Activated T-helper 9 cell treated with anti-CD3 and anti-CD28 coated beads, Interleukin-2, amount 50 U/mL, for 16 hours (primary cell): Measurements from ENCODE around the gene PKIB.
"Not testable (repeated sequence)": the region's sequence is repeated elsewhere in the genome, so short reads cannot be mapped to it uniquely, and the experiment has no call there.

Source experiments
- DNase-seq: peaks from one replicate; pipeline ENCODE4 v3.0.0-alpha.2; 2020; ENCODE audit warnings: low read depth

The PKIB gene

GRCh38 chr6:122621638-122622037 lies 11.4 kb downstream of the PKIB start:
- DNase-seq, result no peak

DNA sequence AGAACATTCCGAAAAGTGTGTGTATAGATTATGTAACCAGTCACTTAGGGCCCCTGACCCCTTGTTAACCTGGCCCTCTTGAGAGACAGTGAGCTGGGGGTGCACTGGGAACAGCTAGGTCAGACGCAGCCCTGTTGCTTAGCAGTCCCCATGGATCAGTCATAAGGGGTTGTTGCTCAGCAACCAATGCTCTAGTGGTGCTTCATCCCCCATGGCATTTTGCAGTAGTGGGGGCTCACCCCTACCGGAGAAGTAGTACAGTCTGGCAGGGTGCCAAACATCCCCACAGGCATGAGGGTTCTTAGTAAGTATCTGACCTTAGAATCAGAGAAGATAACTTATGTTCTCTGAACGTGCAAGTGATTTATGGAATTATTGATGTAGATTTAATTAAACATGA lies 12.3 kb downstream of the PKIB start:
- DNase-seq, result no peak

DNA sequence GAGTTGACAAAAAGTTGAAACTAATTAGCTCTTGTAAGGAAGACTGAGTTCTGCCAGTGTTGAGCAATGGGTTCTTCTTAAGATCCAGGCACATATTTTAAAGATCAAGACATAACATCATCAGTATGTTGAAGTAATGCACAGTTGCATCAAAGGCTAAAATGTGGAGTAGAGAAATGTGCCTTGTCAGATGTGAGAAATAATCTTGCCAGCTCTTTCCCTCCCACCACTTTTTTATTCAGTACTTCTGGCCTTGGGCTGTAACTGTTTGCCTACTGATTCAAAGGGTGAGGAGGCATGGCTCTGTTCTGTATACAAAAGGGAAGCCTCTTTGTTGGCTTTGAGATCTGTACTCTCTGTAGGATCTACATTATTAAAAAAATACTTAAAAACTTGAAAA lies 13.1 kb downstream of the PKIB start:
- no peak for DNase-seq

DNA sequence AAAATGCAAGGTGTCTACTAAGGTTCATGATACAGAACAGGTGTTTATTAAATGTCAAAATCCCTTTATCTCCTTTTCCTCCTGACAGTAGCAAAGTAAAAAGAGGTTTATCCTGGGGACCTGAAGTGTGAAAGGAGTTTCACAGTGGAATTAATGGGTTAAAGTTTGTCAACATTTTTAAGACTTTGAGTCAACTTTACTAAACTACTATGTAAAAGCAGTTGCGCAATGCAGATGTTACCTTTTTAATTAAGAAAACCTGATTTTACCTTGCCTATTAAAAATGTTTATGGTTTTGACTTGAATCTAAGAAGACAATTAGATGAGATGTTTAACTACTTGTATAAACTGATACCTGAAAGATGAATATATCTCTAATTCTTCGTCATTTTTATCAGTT lies 14.6 kb downstream of the PKIB start:
- no peak for DNase-seq

- no peak for DNase-seq
Measured at GRCh38 chr6:122628714-122629113, 18.5 kb downstream of the PKIB start.

- no peak for DNase-seq
Measured at GRCh38 chr6:122631571-122632249, 21.5 kb downstream of the PKIB start.

DNA sequence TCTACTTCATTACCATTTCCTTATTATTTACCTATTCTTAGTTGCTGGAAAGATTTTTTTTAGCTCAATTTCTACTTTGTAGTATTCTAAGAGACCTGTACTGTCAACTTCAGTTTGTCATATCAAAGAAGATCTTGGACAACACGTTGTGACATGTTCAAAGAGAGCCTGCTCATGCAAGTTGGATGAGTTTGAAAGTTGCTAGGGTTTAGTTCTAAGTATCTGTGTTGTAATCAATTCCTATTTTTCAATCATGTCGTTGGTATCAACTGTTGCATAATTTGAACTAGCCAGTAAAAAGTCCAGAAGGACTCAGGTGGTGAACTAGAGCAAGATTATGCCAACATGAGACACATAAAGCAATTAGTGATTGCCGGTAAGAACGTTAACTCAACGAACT lies 30.2 kb downstream of the PKIB start:
- DNase-seq, result no peak

- DNase-seq, result no peak
Measured at GRCh38 chr6:122641819-122642218, 31.6 kb downstream of the PKIB start.

- DNase-seq, result not testable (repeated sequence)
Measured at GRCh38 chr6:122642604-122643003, 32.4 kb downstream of the PKIB start.

GRCh38 chr6:122645256-122645655 lies 35.1 kb downstream of the PKIB start:
- no peak for DNase-seq

DNA sequence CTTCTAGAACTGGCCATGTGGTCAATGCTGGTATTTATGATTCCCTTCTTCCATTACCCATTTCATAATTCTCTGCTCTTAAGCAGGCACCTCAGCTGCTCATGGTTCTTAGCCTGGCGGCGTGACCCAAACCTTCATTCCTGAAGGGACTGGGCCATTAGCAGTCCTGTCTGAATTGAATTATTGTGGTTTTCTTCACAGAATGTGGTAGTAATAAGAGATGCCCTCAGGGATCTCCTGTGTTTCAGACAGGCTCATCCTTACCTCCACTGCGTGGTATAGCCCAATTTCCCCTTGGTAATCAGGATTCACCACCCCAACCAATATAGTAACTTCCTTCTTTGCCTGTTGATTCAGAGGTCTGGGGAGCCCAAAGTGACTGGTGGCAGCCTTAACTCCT lies 37.6 kb downstream of the PKIB start:
- DNase-seq, result no peak

GRCh38 chr6:122648726-122649125 lies 38.5 kb downstream of the PKIB start:
- DNase-seq, result no peak

DNA sequence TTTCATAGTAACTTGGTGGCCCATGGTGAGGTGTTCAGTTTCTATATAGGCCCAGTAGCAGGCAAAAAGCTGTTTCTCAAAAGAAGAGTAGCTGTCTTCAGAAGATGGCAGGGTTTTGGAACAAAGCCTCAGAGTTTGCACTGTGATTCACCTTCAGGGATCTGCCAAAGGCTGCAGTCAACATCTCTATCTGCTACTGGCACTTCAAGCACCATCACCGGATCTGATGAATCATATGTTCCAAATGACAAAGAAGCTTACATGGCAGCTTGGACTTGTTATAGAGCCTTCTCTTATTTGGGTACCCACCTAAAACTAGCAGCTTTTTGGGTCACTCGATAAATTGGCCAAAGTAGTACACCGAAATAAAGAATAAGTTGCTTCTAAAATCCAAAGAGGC lies 39.5 kb downstream of the PKIB start:
- DNase-seq, result no peak

GRCh38 chr6:122650403-122650802 lies 40.2 kb downstream of the PKIB start:
- no peak for DNase-seq

GRCh38 chr6:122651031-122651430 lies 40.8 kb downstream of the PKIB start:
- no peak for DNase-seq

DNA sequence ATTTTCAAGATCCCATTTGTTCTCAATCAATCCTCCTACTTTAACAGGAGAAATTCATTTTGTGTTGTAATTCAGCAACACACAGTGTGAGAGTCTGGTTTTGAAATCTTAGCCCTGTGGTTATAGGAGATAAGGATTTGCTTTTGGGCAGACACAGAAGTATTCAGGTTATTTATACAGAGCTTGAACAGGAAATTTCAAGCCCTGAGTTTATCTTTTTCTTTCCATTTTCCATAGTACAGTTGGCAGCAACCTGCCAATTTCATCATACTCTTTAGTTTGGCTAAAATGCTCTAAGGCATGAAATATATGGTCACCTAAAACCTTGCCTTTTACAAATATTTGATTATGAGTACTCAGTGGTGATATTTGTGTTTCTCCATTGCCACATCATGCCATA lies 41.4 kb downstream of the PKIB start:
- DNase-seq, result no peak

DNA sequence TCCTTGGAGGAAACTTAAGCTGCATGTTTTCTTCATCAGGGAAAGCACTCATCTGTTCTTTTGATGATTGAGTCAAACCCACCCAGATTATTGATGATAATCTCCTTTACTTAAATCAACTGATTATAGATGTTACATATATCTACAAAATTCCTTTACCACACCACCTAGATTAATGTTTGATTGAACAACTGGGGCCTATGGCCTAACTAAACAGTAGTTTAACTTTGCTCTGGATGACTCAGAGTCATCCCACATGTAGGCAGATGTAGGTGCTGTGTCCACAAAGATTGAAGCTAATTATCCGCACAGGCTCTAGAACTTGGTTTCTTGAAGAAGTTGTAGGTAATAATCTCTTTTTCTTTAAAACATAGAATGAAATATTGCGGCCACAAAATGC lies 42.2 kb downstream of the PKIB start:
- DNase-seq, result no peak

- no peak for DNase-seq
Measured at GRCh38 chr6:122653094-122653493, 42.9 kb downstream of the PKIB start.

DNA sequence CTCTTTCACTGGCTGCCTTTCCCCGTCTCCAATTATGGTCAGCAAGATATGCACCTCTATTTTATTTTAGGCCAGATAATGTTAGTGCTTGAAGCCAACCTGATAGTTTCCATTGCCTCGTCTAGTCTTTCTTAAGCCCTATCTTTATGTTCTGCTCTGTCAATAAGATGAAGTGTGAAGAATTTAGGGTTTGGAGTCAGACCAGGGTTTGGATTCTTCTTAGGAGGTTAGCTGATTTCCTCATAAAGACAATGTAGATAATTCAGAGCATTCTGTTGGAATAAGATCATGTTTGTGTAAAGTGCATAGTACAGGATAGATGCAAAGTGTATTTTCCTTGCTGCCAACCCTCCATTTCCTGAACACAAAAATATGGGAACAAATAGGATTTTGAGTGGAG lies 43.8 kb downstream of the PKIB start:
- DNase-seq, result no peak

DNA sequence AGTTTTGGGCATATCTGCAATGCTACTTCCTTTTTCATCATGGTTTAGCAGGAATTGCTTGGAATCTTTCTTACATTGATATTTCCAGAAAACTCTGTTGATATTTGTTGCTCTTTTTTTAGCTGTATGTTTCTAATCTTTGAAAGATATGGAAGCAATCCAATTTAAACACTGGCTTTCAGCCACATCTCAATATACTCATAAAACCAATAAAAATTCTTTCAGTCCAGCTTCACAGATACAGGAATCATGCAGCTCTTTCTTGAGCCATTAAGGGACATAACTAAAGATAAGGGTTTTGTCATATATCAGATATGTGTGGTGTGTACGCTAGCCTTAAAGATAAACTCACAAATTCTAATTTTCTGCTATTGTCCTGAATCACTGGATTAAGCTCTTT lies 47.4 kb downstream of the PKIB start:
- DNase-seq, result no peak

DNA sequence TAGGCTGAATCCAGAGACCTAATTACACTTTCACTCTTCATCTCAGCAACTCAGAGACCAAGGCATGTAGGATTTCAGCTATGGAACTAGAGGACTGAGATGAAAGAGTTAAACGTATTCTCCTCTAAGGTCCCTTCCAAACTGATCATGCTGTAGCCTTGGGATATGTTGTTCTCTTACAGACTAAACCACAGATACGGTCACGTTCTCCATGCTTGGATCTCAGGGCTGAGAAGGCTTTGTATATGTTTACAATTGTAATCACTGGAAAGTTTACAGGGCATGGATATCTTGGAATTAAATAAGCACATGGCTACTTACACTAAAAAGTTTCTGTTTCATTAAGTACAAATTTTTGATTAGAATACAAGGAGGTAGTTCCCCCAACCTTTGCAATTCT lies 50.1 kb downstream of the PKIB start:
- DNase-seq, result no peak

- DNase-seq, result no peak
Measured at GRCh38 chr6:122663981-122664380, 53.8 kb downstream of the PKIB start.

DNA sequence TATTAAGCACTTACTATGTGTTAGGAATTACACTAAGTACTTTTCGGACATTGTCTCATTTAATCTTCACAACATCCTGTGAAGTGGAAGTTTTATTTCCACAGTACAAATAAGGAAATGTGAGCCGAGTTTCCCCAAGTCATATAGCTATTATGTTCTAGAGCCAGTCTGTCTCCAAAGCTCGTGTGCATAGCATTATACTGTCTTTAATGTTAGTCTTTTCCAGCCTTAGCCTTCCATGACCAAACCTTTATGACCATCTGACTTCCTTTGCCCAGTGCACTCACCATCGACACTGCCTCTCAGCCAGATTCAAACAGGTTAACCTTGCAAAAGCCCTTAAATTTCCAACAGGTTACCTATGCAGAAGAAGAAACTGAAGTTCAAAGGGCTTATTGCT lies 55.7 kb downstream of the PKIB start:
- no peak for DNase-seq

GRCh38 chr6:122666418-122666817 lies 56.2 kb downstream of the PKIB start:
- no peak for DNase-seq

- DNase-seq, result no peak
Measured at GRCh38 chr6:122669418-122669817, 59.2 kb downstream of the PKIB start.
